T follicular helper cell (primary cell): ENCODE results near the gene NPAS4.
"Not testable (repeated sequence)": the region's sequence is repeated elsewhere in the genome, so short reads cannot be mapped to it uniquely, and the experiment has no call there.

ENCODE experiments used
- DNase-seq: peaks from one replicate; pipeline ENCODE4 v3.0.0-alpha.2; 2020; ENCODE audit warnings: low read depth

Gene NPAS4

DNA sequence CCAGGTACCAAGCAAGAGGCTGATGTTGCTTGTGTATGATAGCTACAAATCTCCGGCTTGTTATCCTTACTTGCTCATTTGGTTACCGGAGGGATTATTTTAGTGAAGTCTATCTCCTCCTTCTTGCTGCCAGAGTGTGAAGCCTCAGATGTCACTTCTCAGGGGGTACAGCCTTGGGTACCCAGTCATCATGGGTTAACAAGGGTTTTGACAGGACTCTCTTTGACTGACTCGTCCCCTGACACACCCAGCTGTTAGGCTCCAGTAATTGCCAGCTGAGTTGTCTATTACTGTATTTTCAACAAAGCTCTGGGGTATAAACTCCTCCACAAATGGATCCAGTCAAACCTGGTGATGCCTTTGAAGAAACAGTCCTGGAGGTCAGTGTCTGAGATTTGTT, 34.0 kb downstream of the NPAS4 start:
- DNase-seq, result no peak

GRCh38 chr11:66457826-66458225, 37.0 kb downstream of the NPAS4 start:
- no peak for DNase-seq

DNA sequence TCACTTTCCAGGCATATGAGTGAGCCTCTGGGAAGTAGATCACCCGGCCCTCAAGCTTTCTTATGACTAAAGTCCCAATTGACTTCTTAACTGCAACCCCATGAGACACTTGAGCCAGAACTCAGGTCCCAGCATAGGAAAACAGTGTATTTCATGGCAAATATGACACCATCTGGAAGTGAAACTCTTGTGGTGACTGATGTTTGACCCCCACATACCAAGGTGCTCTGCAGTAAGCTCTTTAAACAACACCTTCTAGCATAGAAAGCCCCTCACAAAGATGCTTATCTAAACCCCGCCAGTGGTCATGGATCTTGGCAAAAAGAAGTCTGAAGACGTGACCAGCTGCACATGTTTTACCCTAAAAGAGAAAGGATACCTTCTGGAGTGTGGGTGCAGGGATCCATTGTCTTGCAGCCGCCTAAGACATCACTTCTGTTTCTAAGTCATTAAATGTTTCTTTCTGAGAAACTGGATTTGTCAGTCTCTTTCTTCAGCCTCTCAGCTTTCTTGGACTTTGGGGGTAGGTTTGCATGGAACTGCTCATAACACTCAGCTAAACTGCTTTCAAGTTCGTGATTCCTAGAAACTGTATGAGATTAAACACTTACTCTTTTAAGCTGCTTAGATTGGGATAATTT, 38.4 kb downstream of the NPAS4 start:
- DNase-seq, result no peak

DNA sequence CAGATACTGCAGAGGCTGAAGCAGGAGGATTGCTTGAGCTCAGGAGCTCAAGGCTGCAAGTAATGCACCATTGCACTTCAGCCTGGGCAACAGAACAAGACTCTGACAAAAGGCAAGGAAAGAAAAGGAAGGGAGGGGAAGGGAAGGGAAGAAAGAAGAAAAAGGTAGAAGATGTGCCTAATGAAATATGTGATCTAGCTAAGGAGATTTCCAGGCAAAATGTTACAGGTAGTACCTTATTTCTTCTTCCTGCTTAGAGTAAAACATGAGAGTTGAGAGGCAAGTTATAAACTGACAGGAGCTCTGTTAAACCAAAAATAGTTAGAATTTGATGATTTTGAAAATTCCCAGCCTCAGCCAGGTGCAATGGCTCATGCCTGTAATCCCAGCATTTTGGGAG, 41.2 kb downstream of the NPAS4 start:
- DNase-seq, result no peak

DNA sequence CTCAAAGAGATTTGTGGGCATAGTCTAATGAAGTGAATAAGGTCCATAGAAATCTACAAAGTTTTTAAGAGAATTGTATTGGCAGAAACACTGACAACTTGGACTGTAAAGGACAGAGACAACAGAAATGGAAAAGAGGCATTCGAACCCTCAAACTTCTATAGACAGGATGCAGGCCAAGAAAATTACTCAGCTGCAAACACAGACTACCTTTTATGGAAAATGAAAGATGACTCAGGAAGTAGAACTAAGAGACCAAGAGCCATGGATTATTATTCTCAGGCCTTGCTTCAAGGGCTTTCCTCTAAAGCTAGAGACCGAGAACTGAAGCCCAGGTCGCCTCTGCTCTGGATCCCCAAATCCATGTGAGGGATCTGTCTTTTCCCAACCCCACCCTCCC, 42.1 kb downstream of the NPAS4 start:
- DNase-seq, result no peak

GRCh38 chr11:66464116-66464515, 43.3 kb downstream of the NPAS4 start:
- DNase-seq, result not testable (repeated sequence)

DNA sequence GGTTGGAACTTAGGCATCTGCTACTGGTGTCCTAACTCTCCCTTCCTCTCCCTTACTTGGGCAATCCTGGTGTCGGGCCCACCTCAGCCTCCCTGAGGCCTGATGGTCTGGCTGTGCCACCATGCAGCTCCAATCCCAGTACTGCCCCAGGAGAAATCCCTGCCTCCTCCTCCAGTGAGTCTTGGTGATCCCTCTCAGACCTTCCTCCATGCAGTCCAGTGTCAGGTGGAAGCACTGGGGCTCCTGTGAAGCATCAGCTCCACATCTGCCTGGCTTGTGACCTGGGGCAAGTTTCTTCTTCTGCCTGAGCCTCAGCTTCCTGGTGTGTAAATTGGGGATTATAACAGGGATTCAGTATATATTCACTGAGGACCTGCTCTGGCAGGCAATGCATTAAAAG, 44.1 kb downstream of the NPAS4 start:
- DNase-seq, result no peak

GRCh38 chr11:66465373-66466224, 44.8 kb downstream of the NPAS4 start:
- DNase-seq, result no peak

DNA sequence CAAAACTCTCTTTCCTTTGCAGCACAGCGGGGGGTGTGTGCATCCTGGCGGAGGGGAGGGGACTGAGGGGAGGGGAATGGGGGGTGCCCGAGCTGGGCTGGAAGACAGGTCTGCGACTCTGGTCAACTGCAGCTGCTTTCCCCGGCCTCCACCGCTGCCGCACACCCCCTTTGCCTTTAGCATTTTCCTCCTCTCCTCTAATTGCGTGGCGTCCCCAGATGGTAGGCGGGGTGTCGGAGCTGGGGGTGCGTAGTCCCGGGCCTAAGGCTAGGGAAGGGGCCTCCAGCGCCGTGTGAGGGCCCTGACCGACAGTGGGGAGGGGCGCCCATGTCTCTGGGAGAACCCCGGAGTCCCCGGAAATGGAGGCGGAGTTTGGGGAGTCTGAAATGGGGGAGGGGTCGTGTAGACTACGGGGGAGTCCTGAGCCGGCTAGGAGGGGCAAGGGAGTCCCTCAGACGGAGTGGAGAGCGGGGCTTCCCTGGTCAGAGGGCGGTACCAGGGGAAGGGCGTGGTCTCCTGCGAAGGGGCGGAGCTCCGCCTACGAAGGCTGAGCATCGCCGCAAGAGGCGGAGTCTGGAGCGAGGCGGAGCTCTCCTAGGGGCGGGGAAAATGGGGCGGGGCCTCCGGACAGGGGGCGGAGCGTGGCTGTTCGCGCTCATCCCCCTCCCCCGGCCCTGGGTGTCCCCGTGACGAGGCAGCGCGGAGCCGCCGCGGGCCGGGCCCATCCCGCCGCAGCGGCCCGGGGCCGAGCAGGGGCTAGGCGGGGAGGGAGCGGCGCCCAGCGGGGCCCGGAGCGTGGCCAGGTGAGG, 45.6 kb downstream of the NPAS4 start, which contains the start of gene PELI3:
Gene PELI3, plus strand, starts transcription at position 681 of the 809 bp plus-strand sequence. CDS start 1,224 bp downstream, outside the sequence.
- peak; percentile 95 for DNase-seq

GRCh38 chr11:66467034-66467659, 46.3 kb downstream of the NPAS4 start:
- DNase-seq, result no peak

DNA sequence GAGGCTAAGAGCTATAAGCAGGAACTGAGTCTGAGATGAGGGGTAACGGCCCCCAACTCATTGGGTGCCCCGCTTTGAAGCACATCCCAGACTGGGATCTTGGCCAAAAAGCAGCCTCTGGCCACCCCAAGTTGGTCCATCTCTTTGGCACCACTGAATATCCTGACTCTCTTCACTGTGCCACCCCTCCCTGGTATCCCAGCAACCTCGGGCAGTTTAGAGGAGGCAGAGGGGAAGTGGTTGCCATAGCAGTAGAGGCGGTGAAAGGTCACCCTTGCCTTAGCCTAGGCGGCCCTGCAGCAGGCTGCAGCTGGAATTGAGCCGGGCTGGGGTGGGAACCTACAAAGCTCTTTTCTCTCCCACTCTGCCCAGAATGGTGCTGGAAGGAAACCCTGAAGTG, 46.9 kb downstream of the NPAS4 start:
- DNase-seq, result no peak

DNA sequence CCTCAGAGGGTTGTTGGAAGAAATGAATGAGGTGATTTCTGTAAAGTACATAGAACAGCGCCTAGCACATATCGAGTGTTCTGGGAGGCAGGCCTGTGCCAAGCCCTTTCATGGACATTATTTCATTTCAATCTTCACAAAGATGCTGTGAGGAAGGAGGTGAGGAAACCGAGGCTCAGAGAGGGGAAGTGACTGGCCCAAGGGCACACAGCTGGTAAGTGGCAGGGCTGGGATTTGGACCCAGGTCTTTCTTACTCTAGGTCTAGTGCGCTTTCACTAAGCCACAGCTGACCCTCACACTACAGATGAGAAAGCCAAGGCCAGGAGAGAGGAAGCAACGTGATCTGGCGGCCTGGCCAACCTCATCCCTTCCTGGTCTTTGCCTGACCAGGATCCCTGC, 47.9 kb downstream of the NPAS4 start:
- no peak for DNase-seq

DNA sequence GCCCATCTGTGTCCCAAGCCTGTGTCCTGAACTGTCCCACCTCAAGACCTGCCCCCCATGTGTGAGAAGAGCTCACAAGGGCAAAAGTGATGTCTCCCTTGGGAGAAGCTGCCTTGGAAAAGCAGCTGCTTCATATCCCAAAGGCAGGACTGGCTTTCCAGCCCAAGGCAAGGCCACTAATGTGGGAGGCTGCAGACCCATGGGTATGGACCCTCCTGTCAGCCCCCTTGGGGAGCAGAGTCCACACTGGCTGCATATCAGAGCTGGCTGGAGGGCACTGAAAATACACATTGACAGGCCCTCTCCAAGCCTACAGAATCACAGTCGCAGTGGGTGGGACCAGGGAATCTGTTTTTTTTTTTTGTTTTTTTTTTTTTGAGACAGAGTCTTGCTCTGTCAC, 48.6 kb downstream of the NPAS4 start:
- DNase-seq, result no peak

GRCh38 chr11:66470015-66470414, 49.2 kb downstream of the NPAS4 start:
- DNase-seq, result no peak

- DNase-seq, result no peak
Measured at GRCh38 chr11:66471142-66471541, 50.3 kb downstream of the NPAS4 start.

DNA sequence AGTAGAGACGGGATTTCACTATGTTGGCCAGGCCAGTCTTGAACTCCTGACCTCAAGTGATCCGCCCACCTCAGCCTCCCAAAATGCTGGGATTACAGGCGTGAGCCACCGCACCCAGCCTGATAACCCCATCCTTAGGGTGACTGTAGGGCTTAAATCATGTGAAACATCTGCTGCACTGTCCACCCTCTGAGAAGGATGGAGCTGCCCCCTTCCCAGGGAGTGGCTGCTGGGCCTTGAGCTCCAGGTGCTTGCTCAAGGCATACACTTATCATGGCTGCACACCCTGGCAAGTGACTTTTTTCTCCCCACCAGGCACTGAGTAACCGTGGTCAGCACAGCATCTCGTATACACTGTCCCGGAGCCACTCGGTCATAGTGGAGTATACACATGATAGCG, 51.2 kb downstream of the NPAS4 start:
- no peak for DNase-seq

DNA sequence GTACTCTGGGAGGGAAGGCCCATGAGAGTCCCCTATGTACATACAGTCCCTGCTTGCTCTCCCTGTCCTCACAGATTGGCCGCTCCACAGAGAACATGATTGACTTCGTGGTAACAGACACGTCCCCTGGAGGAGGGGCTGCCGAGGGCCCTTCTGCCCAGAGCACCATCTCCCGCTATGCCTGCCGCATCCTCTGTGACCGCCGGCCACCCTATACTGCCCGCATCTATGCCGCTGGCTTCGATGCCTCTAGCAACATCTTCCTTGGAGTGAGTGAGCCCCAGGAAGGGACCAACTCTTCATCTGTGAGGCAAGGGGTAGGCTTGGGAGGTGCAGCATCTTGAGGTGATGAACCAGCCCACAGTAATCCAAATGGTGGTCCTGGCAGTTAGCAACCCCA, 52.3 kb downstream of the NPAS4 start:
- no peak for DNase-seq

- no peak for DNase-seq
Measured at GRCh38 chr11:66473608-66474515, 53.0 kb downstream of the NPAS4 start.

- DNase-seq, result no peak
Measured at GRCh38 chr11:66475349-66476172, 54.7 kb downstream of the NPAS4 start.
